ENCODE measurements around the gene PTMS.
"Not testable (repeated sequence)": the region's sequence is repeated elsewhere in the genome, so short reads cannot be mapped to it uniquely, and the experiment has no call there.

Gene PTMS, protein sequence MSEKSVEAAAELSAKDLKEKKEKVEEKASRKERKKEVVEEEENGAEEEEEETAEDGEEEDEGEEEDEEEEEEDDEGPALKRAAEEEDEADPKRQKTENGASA

DNA sequence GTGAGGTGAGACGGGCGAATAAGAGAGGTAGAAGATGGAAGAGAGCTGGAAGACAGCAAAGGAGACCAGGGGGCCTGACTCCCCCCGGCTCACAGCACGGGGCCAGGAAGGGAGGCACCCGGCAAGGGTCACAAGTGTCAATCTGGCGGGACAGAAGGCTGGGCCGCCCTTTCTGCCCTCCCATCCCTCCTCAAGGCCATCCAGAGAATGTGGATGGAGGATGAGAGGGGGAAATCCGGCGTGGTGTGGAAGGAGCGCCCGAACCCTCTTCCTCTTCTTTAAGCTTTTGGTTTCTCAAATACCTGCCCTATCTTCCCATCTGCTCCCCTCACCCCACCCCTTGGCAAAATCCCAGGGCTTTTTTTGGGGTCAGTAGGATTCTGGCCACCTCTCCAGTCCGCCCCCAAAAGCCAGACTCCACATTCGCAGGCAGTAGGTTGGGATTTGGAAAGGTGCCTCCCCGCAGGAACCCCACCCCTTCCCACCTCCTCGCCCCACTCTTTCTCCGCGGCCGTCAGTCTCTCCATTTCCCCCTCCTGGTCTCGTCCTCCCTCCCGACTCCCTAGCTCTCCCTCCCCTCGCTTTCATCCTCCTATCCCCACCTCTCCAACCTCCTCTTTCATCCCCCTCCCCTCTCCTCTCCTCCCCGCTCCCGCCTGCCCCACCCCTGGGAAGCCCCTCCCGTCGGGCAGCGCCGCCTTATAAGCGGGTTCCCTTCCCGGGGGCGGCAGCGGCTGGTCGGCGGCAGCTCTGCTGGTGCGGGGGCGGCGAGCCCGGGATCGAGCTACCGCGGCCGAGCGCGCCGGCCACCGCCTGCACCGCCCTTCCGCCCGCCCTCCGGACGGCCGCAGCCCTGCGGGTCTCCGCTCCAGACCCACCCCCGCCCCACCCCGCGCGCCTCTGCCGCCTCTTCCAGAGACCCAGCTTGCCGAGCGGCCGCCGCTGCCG is at the start of gene PTMS:
Gene PTMS, plus strand, starts transcription at position 730 of the 948 bp plus-strand sequence. CDS start 343 bp downstream, outside the sequence.
- ATAC-seq (replicated peaks) (peak; percentile 6 to 10), DNase-seq (no peak)
- peaks cover 60 to 79% of the 10 kb centered on the region in 2 donors for H3K27me3 Mint-ChIP-seq
- H3K4me3 Mint-ChIP-seq = peak within 1 kb of the TSS; percentile 90 to 94
- peak within 1 kb of the TSS; percentile 81 for H3K27ac Mint-ChIP-seq
- H3K36me3 Mint-ChIP-seq = peaks cover 0 to 1% of the 10 kb centered on the region in 2 donors
- H3K9me3 Mint-ChIP-seq = peaks cover 0 to 2% of the 10 kb centered on the region in 2 donors
- H3K4me1 Mint-ChIP-seq = peaks cover 28 to 45% of the 10 kb centered on the region in 2 donors

DNA sequence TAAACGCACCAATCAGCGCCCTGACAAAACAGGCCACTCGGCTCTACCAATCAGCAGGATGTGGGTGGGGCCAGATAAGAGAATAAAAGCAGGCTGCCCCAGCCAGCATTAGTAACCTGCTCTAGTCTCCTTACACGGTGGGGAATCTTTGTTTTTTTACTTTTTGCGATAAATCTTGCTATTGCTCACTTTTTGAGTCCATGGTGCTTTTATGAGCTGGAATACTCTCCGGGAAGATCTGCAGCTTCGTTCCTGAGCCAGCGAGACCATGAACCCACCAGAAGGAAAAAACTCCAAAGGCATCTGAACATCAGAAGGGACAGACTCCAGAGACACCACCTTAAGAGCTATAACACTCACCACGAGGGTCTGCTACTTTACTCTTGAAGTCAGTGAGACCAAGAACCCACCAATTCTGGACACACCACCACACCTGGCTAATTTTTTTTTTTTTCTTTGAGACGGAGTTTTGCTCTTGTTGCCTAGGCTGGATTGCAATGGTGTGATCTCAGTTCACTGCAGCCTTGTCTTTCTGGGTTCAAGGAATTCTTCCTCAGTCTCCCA is 49.2 kb upstream of the PTMS start:
- H3K27me3 Mint-ChIP-seq = peaks cover 7% of the 10 kb centered on the region in 2 donors
- no peak for ATAC-seq (replicated peaks)
- H3K27ac Mint-ChIP-seq = no peak overlapping the region
- no peak overlapping the region for H3K4me3 Mint-ChIP-seq
- no peaks in the 10 kb centered on the region for H3K4me1 Mint-ChIP-seq
- DNase-seq = no peak
- H3K9me3 Mint-ChIP-seq = no peaks in the 10 kb centered on the region
- H3K36me3 Mint-ChIP-seq = no peaks in the 10 kb centered on the region

DNA sequence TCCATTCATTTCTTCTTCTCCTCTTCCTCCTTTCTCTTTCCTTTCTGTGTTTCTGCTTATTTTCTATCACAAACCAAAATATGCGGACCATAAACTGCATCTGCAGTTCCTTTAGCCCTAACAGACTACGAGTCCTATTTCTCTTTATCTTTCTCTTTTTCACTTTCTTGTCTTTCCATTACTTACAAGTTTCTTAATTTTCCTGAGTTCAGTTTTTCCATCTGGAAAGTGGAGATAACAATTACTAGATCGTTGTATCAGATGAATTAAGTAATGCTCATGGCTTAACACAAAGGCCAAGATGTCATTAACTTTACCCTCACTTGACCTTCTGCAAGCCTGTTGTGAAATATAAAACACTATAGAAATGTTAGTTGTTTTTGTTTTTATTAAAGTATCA is 43.3 kb upstream of the PTMS start:
- ATAC-seq (replicated peaks) = no peak
- no peak overlapping the region for H3K27ac Mint-ChIP-seq
- no peaks in the 10 kb centered on the region for H3K9me3 Mint-ChIP-seq
- H3K36me3 Mint-ChIP-seq = peaks cover 6 to 10% of the 10 kb centered on the region in 2 donors
- no peak overlapping the region for H3K4me3 Mint-ChIP-seq
- peaks cover 14 to 27% of the 10 kb centered on the region in 2 donors for H3K4me1 Mint-ChIP-seq
- no peaks in the 10 kb centered on the region for H3K27me3 Mint-ChIP-seq
- no peak for DNase-seq

DNA sequence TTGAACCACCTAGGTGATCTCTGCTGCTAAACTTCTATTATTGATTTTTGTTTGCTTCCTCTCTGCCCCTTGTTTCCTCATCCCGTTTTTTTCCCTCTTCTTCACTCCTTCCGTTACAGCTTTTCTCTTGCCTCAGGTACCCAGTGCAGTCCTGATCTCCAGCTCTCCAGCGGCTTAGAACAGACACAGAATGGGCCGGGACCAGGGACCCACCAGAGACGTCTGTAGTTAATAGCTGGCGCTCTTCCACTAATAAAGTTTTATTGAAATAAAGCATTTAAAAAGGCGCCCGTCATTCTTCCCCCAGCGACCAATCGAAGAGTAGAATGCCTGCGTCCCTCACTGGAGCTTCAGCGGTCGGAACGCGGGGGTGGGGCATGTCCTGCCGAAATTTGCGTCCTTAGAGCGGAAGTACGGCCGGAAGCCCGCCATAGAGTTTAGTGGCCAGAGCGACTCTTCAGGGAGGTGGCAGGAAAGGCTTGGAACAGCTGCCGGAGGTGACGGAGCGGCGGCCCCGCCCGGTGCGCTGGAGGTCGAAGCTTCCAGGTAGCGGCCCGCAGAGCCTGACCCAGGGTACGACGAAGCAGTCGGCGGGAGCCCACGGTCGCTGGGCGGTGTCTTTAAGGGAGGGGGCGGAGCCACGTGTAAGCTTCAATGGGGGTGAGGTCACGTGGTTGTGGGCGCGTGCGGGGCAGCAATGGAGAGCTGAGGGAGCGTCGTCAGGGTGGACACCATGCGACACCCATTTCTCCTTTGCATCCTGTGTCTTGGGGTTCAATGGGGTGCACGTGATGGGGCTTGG is 42.4 kb upstream of the PTMS start, which contains the start of gene COPS7A:
Gene COPS7A, plus strand, starts transcription at position 440 of the 802 bp plus-strand sequence. CDS start 611 bp downstream, outside the sequence.
- H3K27me3 Mint-ChIP-seq = no peaks in the 10 kb centered on the region
- peak within 1 kb of the TSS; percentile 94 for H3K27ac Mint-ChIP-seq
- H3K9me3 Mint-ChIP-seq = no peaks in the 10 kb centered on the region
- peak; percentile 95 for ATAC-seq (replicated peaks)
- peak within 1 kb of the TSS; percentile 90 to 96 for H3K4me3 Mint-ChIP-seq
- peak; percentile 99 for DNase-seq
- H3K36me3 Mint-ChIP-seq = peaks cover 10 to 14% of the 10 kb centered on the region in 2 donors
- H3K4me1 Mint-ChIP-seq = peaks cover 14 to 27% of the 10 kb centered on the region in 2 donors

DNA sequence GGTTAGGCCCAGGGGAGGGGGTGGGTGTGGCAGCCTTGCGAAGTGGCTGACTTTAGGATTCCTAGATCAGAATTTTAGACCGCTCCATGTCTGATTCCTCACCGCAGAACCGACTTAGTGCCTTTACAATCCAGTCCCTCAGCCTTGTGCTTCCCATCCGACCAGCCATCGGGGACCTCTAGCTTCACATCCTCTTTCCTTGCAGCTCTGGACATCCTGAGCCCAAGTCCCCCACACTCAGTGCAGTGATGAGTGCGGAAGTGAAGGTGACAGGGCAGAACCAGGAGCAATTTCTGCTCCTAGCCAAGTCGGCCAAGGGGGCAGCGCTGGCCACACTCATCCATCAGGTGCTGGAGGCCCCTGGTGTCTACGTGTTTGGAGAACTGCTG is 41.8 kb upstream of the PTMS start:
- Mint-ChIP-seq H3K27me3 (no peaks in the 10 kb centered on the region), H3K9me3 (no peaks in the 10 kb centered on the region), H3K4me3 (peak overlapping the region; percentile 90 to 96), H3K4me1 (peaks cover 14 to 27% of the 10 kb centered on the region in 2 donors), H3K36me3 (peaks cover 13 to 16% of the 10 kb centered on the region in 2 donors), H3K27ac (peak overlapping the region; percentile 94)
- DNase-seq (peak; percentile 47), ATAC-seq (replicated peaks) (peak; percentile 52 to 60)

DNA sequence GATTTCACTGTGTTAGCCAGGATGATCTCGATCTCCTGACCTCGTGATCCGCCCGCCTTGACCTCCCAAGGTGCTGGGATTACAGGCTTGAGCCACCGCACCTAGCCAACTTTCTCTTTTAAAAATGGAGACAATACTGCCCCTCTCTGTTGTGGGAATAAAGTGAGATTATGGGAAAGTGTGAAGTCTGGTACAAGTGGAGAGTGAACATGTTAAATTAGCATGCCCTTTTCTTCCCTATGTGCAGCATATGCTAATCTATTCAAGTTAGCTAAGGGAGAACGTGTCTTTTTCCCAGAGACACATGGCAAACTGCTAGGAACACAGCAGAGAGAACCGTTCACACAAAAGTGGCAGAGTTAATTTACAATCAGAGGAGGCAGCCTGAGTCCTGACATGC is 40.8 kb upstream of the PTMS start:
- H3K27me3 Mint-ChIP-seq = no peaks in the 10 kb centered on the region
- peak overlapping the region; percentile 56 to 90 for H3K4me3 Mint-ChIP-seq
- DNase-seq (no peak), ATAC-seq (replicated peaks) (no peak)
- peaks cover 19 to 31% of the 10 kb centered on the region in 2 donors for H3K4me1 Mint-ChIP-seq
- peaks cover 22 to 24% of the 10 kb centered on the region in 2 donors for H3K36me3 Mint-ChIP-seq
- H3K9me3 Mint-ChIP-seq = no peaks in the 10 kb centered on the region
- peak overlapping the region; percentile 32 for H3K27ac Mint-ChIP-seq

DNA sequence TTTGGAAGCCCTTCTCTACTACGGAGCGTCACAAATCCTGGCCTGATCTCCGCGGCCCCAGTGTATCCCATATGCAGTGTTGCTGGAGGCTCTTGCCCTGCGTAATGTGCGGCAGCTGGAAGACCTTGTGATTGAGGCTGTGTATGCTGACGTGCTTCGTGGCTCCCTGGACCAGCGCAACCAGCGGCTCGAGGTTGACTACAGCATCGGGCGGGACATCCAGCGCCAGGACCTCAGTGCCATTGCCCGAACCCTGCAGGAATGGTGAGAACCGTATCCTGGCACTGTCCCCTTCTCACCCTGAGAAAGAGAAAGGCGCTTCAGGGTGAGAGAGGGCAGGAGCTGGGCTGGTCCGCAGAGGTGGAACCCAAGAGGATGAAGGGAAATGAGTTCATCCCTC is 37.0 kb upstream of the PTMS start:
- Mint-ChIP-seq H3K4me1 (peaks cover 18 to 36% of the 10 kb centered on the region in 2 donors), H3K27me3 (no peaks in the 10 kb centered on the region), H3K36me3 (peaks cover 36 to 38% of the 10 kb centered on the region in 2 donors), H3K9me3 (no peaks in the 10 kb centered on the region), H3K4me3 (no peak overlapping the region), H3K27ac (no peak overlapping the region)
- no peak for ATAC-seq (replicated peaks)
- DNase-seq = no peak

DNA sequence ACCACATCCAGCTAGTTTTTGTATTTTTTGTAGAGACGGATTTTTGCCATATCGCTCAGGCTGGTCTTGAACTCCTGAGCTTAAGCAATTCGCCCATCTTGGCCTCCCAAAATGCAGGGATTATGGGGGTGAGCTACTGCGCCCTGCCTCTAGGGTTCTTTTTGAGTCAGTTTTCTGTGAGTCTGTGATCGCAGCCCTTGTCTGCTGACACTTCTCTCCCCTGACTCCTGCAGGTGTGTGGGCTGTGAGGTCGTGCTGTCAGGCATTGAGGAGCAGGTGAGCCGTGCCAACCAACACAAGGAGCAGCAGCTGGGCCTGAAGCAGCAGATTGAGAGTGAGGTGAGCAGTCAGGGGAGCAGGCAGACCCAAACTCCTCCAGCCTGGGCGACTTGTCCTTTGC is 36.0 kb upstream of the PTMS start:
- DNase-seq = no peak
- Mint-ChIP-seq H3K27ac (no peak overlapping the region), H3K36me3 (peaks cover 42 to 46% of the 10 kb centered on the region in 2 donors), H3K4me3 (no peak overlapping the region), H3K27me3 (no peaks in the 10 kb centered on the region), H3K9me3 (no peaks in the 10 kb centered on the region), H3K4me1 (peaks cover 16 to 33% of the 10 kb centered on the region in 2 donors)
- peak in 1 of 2 donors; percentile 20 for ATAC-seq (replicated peaks)

DNA sequence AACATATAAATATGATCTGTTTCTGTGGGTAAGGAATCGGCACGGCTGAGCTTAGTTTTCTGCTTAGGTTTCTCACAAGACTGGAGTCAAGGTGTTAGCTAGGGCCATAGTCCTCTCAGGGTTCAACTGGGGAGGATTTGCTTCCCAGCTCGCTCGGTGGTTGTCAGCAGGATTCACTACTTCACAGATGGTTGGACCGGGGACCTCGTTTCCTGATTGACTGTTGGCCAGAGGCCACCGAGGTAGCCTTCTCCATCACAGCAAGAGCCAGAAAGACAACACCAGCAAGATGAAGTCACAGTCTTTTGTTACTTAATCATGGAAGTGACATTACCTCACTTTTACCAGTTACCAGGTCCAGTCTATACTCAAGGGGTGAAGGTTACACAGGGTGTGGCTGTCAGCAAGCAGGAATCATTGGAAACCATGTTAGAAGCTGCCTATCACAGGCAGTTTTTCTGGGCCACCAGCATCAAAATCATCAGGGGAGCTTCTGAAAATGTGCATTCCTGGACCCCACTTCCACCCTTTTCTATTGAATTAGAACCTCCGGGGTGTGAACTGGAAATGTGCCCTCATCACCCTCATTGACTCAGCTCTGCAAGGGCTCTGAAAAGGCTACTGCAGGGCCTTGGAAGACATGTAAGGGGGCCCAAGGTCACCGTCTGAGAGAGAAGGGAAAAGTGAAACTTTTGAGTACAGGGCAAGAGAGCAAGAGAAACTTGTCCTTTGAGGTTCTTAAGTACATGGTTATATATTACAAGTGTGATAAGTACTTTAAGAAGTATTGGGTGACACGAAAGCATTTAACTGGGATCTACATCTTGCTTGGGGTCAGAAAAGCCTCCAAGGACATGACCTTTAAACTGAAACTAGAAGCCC is 31.4 kb upstream of the PTMS start:
- peaks cover 16 to 26% of the 10 kb centered on the region in 2 donors for H3K4me1 Mint-ChIP-seq
- DNase-seq = no peak
- no peak overlapping the region for H3K27ac Mint-ChIP-seq

DNA sequence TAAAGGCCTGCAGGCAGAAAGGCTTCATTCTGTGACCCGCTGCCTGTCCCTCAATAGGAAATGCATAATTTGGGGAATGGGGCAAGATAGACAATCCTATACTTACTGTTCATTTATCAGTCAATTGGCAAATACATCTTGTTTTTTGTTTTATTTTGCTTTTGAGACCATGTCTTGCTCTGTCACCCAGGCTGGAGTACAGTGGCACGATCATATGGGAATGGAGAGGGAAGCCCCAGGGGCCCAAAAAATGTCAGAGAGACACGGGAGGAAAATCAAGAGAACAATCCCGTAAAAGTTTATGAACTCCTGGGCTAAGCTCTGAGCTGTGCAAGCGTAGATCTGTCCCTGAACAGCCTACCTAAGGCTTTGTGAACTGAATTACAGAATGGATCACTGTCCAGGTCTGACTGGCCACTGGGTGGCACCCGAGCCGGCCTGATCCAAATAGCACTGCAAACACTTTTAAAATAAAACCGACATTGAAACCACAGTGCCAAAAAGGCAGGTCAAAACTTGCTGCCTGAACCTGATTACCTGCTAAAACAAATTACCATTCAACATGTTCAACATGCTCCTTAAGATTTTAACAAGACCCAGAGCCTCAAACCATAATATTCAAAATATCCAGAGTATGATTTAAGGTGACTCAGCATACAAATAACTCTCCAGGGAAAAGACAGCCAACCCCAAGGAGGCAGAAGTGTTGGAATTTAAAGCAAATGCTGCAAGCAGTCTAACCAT is 30.5 kb upstream of the PTMS start:
- Mint-ChIP-seq H3K36me3 (peaks cover 21 to 32% of the 10 kb centered on the region in 2 donors), H3K9me3 (no peaks in the 10 kb centered on the region), H3K27ac (no peak overlapping the region), H3K4me1 (peaks cover 12 to 19% of the 10 kb centered on the region in 2 donors), H3K27me3 (no peaks in the 10 kb centered on the region), H3K4me3 (no peak overlapping the region)
- DNase-seq (no peak), ATAC-seq (replicated peaks) (peak; percentile 76 to 84)

More for the DNA sequence above, 31.4 kb upstream of the PTMS start:
- Mint-ChIP-seq H3K9me3 (no peaks in the 10 kb centered on the region), H3K4me3 (no peak overlapping the region), H3K36me3 (peaks cover 28 to 40% of the 10 kb centered on the region in 2 donors), H3K27me3 (no peaks in the 10 kb centered on the region)
- ATAC-seq (replicated peaks) = no peak

DNA sequence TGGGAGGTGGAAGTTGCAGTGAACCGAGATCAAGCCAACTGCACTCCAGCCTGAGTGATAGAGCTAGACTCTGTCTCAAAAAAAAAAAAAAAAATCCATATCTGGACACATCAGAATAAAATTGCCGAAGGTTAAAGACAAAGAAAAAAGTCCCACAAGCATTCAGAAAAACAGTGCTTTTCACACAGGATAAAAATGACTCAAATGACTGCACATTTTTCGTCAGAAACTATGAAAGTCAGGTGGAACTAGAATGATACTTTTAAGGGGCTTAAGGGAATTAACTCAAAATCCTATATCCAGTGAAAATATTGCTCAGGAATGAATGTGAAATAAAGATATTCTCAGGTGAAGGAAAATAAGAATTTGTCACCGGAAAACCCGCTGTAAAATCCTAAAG is 29.4 kb upstream of the PTMS start:
- no peak overlapping the region for H3K4me3 Mint-ChIP-seq
- H3K9me3 Mint-ChIP-seq = no peaks in the 10 kb centered on the region
- peaks cover 13 to 24% of the 10 kb centered on the region in 2 donors for H3K36me3 Mint-ChIP-seq
- DNase-seq = no peak
- no peaks in the 10 kb centered on the region for H3K27me3 Mint-ChIP-seq
- H3K27ac Mint-ChIP-seq = no peak overlapping the region
- H3K4me1 Mint-ChIP-seq = peaks cover 11 to 13% of the 10 kb centered on the region in 2 donors
- no peak for ATAC-seq (replicated peaks)

DNA sequence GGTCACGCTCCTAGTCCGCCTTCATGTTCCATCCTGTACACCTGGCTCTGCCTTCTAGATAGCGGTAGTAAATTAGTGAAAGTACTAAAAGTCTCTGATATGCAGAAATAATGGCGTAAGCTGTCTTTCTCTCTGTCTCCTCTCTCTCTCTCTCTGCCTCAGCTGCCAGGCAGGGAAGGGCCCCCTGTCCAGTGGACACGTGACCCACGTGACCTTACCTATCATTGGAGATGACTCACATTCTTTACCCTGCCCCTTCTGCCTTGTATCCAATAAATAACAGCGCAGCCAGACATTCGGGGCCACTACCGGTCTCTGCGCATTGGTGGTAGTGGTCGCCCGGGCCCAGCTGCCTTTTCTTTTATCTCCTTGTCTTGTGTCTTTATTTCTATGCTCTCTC is 24.1 kb upstream of the PTMS start:
- Mint-ChIP-seq H3K4me1 (peaks cover 24 to 44% of the 10 kb centered on the region in 2 donors), H3K36me3 (peaks cover 31 to 34% of the 10 kb centered on the region in 2 donors), H3K27ac (peak overlapping the region; percentile 59)
- not testable (repeated sequence) for DNase-seq; ATAC-seq (replicated peaks); H3K27me3 Mint-ChIP-seq; H3K4me3 Mint-ChIP-seq; H3K9me3 Mint-ChIP-seq

Data from stimulated activated naive B cell treated with anti-CD40 and anti-IgM and Interleukin-4, amounts not matched to agents 10 μg/mL and 1 μg/mL and 100 μg/mL, for 72 hours (primary cell).